Activated CD4-positive, alpha-beta T cell treated with anti-CD3 and anti-CD28 coated beads, Interleukin-2, amount 50 U/mL, for 4 hours (primary cell): Measurements from ENCODE around the gene CLCC1.
"Not testable (repeated sequence)": the region's sequence is repeated elsewhere in the genome, so short reads cannot be mapped to it uniquely, and the experiment has no call there.

Experiments
- DNase-seq, 2 experiments: peaks; one replicate each; pipeline ENCODE4 v3.0.0-alpha.2; 2020

Gene CLCC1, protein sequence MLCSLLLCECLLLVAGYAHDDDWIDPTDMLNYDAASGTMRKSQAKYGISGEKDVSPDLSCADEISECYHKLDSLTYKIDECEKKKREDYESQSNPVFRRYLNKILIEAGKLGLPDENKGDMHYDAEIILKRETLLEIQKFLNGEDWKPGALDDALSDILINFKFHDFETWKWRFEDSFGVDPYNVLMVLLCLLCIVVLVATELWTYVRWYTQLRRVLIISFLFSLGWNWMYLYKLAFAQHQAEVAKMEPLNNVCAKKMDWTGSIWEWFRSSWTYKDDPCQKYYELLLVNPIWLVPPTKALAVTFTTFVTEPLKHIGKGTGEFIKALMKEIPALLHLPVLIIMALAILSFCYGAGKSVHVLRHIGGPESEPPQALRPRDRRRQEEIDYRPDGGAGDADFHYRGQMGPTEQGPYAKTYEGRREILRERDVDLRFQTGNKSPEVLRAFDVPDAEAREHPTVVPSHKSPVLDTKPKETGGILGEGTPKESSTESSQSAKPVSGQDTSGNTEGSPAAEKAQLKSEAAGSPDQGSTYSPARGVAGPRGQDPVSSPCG

GRCh38 chr1:108963052-108963686, at the start of gene CLCC1:
TSS of gene CLCC1 (minus strand) at chr1:108963484. CDS start at chr1:108950437, 13,047 bp downstream.
- DNase-seq: peak; percentile 88 to 90

DNA sequence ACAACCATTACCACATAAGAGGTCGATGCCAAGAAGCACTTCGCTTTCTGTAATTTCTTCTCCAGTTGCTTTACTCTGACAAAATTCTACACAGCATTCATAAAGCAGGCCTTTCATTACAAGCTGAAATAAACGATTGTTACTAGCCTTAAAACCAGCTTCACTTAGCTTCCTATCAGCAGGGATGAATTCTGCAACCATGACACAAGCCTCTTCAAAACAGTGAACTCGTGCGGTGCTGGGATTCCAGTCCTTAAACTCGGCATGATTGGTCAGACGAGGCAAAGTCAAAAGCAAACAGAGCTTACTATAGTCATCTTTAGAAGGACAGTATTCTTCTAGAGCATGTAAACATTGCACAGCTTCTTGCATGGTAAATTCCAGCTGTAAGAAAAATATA, 48.1 kb upstream of the CLCC1 start:
- no peak for DNase-seq

- DNase-seq: not testable (repeated sequence)
These were observed 33.3 kb upstream of the CLCC1 start for GRCh38 chr1:108996622-108997021.

- no peak for DNase-seq
These were observed 19.8 kb upstream of the CLCC1 start for GRCh38 chr1:108983114-108983513.

GRCh38 chr1:108976658-108977057, 13.4 kb upstream of the CLCC1 start:
- DNase-seq: no peak

- DNase-seq: no peak
These were observed 9.7 kb upstream of the CLCC1 start for GRCh38 chr1:108972951-108973350.

DNA sequence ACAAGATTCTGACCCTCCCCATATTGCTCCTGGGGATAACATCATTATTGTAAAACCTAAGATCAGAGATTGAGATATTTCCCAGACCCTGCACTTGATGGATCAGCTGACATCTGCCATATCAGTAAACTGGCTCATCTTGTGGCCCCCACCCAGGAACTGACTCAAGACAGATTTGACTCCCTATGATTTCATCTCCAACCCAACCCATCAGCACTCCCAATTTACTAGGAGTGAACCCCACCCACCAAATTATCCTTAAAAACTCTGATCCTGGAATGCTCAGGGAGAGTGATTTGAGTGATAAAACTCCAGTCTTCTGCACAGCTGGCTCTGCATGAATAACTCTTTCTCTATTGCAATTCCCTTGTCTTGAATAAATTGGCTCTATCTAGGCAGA, 6.1 kb upstream of the CLCC1 start:
- DNase-seq: no peak

GRCh38 chr1:108962681-108963051, 618 bp downstream of the CLCC1 start:
- DNase-seq: peak in 1 of 2 experiments; percentile 28

DNA sequence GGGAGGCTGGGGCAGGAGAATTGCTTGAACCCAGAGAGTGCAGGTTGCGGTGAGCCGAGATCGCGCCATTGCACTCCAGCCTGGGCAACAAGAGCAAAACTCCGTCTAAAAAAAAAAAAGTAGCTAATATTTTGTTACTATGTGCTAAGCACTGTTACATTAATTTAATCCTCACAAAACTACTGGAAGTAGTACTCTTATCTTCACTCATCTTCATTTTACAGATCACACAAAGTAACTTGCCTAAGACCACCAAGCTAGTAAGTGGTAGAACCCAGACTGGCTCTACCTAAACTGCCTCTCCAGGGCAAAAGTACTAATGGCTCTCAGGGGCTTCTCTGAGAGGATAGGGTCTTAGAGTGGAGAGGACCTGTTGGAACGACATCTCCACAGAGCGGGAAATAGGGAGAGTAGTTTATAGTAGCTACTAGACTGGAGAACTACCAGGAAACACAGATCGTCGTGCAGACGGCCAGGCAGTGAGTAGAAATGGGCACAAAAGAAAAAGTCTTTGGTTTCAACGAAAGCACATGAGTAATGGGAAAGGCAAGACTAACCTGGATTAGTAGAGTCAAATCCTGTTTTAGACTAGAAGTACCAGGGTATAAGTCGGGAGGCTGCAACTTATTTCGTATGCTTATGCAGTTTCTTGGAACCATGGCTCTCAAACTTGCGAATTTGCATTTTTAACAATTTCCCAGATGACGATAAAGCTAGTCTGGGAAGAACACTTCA, 1.4 kb downstream of the CLCC1 start:
- no peak for DNase-seq

- DNase-seq: no peak
These were observed 2.1 kb downstream of the CLCC1 start for GRCh38 chr1:108961198-108961597.

DNA sequence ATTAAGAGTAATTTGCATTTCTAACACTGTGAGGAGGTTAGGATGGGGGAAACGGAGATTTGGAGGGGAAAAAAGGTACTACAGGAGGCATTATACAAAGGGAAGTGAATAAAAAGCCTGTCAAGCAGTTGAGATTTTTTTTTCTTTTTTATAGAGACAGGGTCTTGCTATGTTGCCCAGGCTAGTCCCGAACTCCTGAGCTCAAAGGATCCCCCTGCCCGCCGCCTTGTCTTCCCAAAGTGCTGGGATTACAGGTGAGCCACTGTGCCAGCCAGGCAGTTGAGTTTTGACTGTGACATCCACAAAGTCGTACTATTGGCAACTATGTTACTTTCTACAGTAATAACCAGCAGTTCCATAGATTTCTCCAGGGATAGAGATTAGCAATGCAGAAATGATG, 2.6 kb downstream of the CLCC1 start:
- no peak for DNase-seq

- no peak for DNase-seq
These were observed 5.4 kb downstream of the CLCC1 start for GRCh38 chr1:108957888-108958287.

DNA sequence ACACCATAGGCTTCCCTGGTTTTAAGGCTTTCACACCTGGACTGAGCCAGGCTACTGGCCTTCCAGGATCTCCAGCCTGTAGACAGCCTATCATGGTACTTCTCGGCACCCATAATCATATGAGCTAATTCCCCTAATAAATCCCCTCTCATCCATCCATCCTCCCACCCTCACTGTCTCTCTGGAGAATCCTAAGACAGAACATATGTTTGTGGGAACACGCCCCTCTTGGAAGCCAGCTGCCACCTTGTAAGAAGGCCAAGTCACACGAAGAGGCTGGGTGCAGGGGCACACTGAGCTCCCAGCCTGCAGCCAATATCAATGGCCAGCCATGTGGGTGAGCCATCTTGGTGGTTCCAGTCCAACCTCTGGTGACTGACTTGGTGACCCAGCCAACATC, 7.4 kb downstream of the CLCC1 start:
- no peak for DNase-seq

GRCh38 chr1:108955111-108955510, 8.2 kb downstream of the CLCC1 start:
- DNase-seq: no peak

DNA sequence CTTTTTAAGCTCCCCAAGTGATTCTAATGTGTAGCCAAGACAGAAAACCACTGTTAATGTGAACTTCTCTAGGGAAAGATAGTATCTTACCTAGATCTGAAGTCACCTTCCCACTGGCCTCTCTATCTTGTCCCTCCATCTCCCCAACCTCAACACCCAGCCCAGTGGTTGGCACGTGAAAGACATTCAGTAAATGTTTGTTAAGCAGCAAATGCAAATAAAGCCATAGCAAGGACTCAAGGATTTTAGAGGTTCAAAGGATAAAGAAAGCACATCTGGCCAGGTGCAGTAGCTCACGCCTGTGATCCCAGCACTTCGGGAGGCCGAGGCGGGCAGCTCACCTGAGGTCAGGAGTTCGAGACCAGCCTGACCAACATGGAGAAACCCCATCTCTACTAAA, 9.8 kb downstream of the CLCC1 start:
- DNase-seq: no peak

DNA sequence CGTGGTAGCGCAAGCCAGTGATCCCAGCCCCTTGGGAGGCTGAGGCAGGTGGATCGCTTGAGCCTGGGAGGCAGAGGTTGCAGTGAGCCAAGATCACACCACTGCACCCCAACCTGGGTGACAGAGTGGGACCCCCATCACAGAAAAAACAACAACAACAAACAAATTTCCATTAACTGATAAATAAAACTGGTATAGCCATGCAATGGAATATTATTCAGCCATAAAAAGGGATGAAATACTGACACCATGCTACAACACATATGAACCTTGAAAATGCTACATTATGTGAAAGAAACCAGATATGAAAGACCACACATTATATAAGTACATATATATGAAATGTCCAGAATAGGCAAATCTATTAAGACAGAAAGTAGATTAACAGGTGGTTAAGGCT, 12.0 kb downstream of the CLCC1 start:
- no peak for DNase-seq

DNA sequence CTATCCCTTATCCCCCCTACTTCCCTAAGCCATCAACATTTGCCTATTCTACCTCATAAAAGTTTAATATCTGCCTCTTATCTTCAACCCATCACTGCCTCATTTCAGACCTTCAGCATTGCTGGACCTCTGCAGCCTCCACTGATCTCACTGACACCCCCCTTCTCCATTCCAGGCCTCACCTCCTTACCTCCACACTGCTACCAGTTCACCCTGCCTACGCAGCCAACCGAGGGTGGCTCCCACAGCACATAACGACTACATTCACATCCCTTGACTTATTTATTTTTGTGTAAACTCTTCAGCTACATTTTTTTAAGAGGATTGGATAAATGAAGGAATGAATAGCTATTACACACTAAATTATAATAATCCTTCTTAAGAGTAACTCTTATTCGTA, 14.2 kb downstream of the CLCC1 start:
- DNase-seq: no peak

- no peak for DNase-seq
These were observed 15.3 kb downstream of the CLCC1 start for GRCh38 chr1:108947871-108948525.

GRCh38 chr1:108936170-108936569, 27.1 kb downstream of the CLCC1 start:
- no peak for DNase-seq

DNA sequence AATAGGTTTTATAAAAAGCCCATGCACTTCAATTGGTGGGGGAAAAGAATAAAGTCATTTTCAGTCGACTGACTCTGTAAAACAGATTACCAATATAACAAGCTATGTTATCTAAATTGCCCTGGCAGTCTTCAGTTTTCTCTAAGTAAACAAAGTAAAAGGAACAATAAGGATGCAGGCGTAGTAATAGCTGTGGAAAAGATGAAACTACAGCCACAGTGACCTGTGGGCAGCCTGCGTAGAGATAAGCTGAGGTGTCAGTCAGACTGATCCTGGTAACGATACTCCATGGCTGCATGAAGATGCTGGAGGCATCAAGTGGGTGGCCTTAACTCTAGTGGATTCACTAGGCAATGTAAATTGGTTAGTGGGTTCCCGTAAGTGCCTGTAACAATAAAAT, 29.3 kb downstream of the CLCC1 start:
- no peak for DNase-seq

- DNase-seq: not testable (repeated sequence)
These were observed 35.7 kb downstream of the CLCC1 start for GRCh38 chr1:108927565-108927964.

- DNase-seq: no peak
These were observed 37.4 kb downstream of the CLCC1 start for GRCh38 chr1:108925920-108926319.

DNA sequence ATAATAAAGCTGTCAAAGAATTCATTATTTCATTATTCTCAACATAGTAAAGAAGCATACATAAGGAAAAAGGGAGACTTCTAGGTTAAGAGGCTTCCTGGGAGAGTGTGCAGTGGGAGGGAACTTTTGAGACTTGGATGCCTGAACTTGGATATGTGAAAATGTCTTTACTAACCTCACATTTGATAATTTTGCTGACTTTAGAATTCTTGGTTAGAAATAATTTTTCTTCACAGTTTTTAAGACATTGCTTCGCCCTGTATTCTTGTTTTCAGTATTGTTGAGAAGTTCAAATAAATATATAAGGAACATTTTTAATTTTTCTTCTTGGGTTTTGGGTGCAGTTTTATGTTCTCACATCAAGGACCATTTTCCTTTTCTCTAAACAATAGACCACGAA, 46.5 kb downstream of the CLCC1 start:
- no peak for DNase-seq
